ENCODE results near the gene DDIT3.

Gene DDIT3

DNA sequence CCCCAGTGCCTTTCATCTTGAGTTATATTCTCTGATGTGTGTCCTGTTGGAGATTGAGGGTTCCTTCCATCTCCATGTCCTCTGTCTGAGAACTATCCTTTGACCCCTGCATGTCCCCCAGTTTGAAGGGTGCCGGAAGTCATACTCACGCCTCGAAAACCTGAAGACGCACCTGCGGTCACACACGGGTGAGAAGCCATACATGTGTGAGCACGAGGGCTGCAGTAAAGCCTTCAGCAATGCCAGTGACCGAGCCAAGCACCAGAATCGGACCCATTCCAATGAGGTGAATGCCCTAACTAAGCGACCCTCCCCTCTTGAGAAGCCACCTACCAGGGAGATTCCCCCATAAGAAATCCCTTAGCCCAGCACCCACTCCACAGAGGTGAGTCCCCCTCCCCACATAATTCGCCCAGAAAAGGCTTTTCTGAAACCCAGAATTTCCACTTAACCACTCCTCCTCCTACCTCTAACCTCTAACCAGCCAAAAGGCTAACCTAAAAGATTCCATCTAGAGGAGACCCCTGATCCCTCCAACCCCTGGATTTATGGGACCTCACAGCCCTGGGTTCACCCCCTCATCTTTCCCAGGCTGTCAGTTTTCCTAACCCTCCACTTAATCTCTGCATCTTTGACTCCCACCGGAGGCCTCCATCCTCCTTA lies 53.0 kb downstream of the DDIT3 start:
- no peak overlapping the region for H3K4me3 ChIP-seq (ENCODE audit: control insufficient read depth, low read depth, low read length)
- no peak for DNase-seq (ENCODE audit: low read depth)
- TF ChIP-seq, protein P1, sequence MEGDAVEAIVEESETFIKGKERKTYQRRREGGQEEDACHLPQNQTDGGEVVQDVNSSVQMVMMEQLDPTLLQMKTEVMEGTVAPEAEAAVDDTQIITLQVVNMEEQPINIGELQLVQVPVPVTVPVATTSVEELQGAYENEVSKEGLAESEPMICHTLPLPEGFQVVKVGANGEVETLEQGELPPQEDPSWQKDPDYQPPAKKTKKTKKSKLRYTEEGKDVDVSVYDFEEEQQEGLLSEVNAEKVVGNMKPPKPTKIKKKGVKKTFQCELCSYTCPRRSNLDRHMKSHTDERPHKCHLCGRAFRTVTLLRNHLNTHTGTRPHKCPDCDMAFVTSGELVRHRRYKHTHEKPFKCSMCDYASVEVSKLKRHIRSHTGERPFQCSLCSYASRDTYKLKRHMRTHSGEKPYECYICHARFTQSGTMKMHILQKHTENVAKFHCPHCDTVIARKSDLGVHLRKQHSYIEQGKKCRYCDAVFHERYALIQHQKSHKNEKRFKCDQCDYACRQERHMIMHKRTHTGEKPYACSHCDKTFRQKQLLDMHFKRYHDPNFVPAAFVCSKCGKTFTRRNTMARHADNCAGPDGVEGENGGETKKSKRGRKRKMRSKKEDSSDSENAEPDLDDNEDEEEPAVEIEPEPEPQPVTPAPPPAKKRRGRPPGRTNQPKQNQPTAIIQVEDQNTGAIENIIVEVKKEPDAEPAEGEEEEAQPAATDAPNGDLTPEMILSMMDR (IDR thresholded peaks at IDR 0.05; ENCODE audit: control insufficient read depth, insufficient read depth, low read depth, low read length, missing control alignments): no peak
